Choroid plexus epithelial cell (primary cell): ENCODE data around the gene MCTP1.

ENCODE experiments used
- DNase-seq: peaks from one replicate; pipeline ENCODE4 v3.0.0-alpha.2; 2010; ENCODE audit warnings: low read depth
- H3K4me3 ChIP-seq: 2 replicates; pipeline ENCODE4 v1.5.1; 2011; ENCODE audit warnings: low read depth, mild to moderate bottlenecking, control low read depth, low read length, moderate library complexity
- TF ChIP-seq, protein P1 (sequence below): conservative IDR thresholded peaks from 2 replicates; pipeline ENCODE4 v1.5.1; 2011; ENCODE audit warnings: low read depth, mild to moderate bottlenecking, control low read depth, inconsistent platforms, low read length, moderate library complexity

The MCTP1 gene

DNA sequence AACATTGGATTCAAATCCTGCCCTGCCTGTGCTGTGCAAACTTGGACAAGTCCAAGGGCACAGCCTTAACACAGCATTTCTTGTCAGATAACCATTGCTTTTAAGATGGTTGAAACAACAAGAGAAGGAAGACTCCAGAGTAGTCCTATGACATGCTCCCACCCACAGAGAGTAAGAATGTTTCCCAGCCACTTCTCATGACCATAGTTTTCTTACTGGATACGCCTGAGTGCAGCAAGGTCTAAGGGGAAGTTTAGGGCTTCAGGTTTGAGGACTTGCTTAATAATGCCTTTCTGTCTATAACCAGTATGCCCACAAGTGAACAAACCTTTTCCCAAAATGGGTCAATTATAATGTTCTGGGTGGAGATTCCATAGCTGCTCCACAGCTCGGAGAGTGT, 540.0 kb downstream of the MCTP1 start:
- TF ChIP-seq, protein P1, sequence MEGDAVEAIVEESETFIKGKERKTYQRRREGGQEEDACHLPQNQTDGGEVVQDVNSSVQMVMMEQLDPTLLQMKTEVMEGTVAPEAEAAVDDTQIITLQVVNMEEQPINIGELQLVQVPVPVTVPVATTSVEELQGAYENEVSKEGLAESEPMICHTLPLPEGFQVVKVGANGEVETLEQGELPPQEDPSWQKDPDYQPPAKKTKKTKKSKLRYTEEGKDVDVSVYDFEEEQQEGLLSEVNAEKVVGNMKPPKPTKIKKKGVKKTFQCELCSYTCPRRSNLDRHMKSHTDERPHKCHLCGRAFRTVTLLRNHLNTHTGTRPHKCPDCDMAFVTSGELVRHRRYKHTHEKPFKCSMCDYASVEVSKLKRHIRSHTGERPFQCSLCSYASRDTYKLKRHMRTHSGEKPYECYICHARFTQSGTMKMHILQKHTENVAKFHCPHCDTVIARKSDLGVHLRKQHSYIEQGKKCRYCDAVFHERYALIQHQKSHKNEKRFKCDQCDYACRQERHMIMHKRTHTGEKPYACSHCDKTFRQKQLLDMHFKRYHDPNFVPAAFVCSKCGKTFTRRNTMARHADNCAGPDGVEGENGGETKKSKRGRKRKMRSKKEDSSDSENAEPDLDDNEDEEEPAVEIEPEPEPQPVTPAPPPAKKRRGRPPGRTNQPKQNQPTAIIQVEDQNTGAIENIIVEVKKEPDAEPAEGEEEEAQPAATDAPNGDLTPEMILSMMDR = no peak
- DNase-seq = no peak
- no peak overlapping the region for H3K4me3 ChIP-seq

DNA sequence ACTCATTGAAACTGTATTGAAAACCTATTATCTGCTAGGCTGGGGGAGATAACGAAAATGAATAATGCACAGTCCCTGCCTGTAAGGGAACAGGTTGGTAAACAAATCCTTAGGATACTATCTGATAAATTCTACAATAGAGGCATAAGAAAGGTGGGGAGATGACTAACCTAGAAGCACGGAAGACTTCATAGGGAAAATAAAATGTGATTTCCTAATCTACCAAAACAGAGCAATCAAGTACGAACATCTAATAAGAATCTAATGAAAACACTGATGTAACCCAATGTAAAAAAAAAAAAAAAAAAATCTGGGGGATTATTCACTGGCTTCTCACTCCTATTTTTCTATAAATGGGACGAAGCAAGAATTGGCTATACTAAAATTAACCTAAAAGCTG, 542.0 kb downstream of the MCTP1 start:
- no peak for DNase-seq
- no peak overlapping the region for H3K4me3 ChIP-seq
- TF ChIP-seq, protein P1 = no peak

DNA sequence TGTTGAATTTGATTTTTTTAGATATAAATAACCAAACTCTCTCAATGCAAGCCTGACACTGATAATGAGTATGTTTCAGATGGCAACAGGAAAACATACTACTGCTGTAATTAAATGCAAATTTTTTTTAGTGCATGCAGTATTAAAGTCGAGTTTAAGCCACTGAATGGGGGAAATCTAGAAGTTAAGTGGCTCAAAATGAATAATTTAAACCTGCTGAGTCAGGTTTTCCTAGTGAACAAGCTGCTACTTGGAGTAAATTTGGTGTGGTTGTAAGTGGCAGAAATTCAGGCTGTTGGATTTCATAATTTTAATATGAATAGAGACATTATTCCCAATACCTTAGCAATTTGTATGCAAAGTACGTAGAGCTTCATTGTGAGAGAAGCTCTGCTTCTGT, 544.6 kb downstream of the MCTP1 start:
- H3K4me3 ChIP-seq = no peak overlapping the region
- TF ChIP-seq, protein P1 = no peak
- DNase-seq = no peak

DNA sequence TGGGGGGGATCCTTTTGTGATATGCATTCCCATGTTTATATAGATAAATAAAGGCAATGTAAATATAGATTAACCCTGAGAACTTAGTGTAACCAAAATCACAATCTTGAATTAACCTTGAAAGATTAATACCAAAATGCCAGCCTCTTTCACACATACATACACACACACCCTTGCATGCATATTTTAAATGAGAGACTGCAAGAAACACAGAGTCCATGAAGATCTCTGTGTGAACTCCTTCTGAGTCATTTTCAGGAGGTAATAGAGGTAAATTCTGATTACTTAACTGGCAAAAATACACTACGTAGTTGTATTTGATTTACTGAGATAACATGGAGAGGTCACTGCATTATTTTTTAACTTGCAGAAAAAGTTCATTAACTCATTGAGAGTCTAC, 548.4 kb downstream of the MCTP1 start:
- no peak overlapping the region for H3K4me3 ChIP-seq
- no peak for DNase-seq
- TF ChIP-seq, protein P1 = no peak

DNA sequence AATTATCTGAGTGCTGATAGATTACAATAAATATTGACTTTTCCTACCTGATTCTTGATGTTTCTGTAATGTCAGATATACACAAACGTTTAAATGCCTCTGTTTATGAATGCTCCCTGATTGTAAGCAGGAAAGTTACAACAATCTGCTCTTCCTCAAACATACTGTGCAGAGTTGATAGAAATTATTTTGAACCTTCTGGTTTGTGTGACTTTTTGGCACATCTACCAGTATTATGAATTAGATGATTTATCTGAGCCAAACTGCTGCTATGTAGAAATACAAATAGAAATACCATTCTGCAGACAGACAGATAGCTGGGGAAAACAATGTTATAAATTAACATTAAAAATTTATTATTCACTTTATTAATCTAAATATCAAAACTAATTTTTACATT, 553.4 kb downstream of the MCTP1 start:
- no peak overlapping the region for H3K4me3 ChIP-seq
- TF ChIP-seq, protein P1 = no peak
- DNase-seq = no peak

DNA sequence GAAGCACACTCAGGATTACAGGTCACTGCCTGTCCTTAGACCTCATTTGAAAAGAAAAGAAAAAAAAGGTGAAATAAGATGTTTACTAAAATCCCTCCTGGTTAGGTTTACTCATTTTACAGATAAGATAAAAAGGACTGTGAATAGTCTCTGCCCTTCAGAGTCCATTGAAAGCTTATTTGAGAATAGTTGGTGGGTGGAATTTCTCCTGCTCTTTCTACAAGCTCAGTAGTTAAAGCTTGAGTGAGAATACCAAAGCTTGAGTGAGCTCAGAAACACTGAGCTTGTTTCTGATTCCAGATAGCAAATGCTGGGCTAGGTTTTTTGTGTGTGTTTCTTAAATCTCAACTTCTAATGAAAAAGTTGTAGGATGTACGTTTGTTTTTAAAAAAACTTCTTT, 559.8 kb downstream of the MCTP1 start:
- no peak overlapping the region for H3K4me3 ChIP-seq
- DNase-seq = no peak
- TF ChIP-seq, protein P1 = no peak

DNA sequence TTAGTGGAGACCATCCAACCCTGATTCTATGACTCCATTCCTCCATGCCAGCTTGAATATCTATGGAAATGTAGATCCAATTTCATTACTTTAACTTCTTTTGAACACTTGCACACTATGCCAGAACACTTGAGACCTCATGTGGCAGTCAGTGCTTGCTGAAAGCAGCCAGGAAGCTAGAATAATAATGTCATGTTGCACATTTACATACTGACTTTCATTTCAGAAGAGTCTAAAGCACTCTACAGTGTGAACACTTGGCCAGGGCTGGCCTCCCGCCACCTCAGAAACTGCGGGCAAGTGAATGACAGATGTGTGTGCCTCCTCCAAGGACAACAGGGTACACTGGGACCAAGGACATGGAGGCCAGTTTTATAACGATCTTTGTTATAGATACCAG, 569.1 kb downstream of the MCTP1 start:
- no peak for DNase-seq
- no peak overlapping the region for H3K4me3 ChIP-seq
- TF ChIP-seq, protein P1 = no peak
